Measurements from ENCODE around the gene ADARB2.

- TF ChIP-seq, protein P1, sequence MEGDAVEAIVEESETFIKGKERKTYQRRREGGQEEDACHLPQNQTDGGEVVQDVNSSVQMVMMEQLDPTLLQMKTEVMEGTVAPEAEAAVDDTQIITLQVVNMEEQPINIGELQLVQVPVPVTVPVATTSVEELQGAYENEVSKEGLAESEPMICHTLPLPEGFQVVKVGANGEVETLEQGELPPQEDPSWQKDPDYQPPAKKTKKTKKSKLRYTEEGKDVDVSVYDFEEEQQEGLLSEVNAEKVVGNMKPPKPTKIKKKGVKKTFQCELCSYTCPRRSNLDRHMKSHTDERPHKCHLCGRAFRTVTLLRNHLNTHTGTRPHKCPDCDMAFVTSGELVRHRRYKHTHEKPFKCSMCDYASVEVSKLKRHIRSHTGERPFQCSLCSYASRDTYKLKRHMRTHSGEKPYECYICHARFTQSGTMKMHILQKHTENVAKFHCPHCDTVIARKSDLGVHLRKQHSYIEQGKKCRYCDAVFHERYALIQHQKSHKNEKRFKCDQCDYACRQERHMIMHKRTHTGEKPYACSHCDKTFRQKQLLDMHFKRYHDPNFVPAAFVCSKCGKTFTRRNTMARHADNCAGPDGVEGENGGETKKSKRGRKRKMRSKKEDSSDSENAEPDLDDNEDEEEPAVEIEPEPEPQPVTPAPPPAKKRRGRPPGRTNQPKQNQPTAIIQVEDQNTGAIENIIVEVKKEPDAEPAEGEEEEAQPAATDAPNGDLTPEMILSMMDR (IDR thresholded peaks at IDR 0.05; ENCODE audit: poor library complexity), result no peak
- no peak for TF ChIP-seq EZH2 (IDR thresholded peaks at IDR 0.05; ENCODE audit: borderline replicate concordance)
Measured at GRCh38 chr10:1217661-1218060, 519.7 kb downstream of the ADARB2 start.

Measured in hepatocyte (in vitro differentiated cells).